Measurements from ENCODE around the gene RBMS2.

The RBMS2 gene

GRCh38 chr12:56591126-56591525, 69.5 kb downstream of the RBMS2 start:
- Histone ChIP-seq H3K36me3 (peaks cover 19% of the 10 kb centered on the region), H3K4me1 (ENCODE audit: control insufficient read depth in 1 of 2, insufficient read depth in 1 of 2, low read depth in 1 of 2, low read length in 1 of 2) (no peaks in the 10 kb centered on the region), H3K4me3 (ENCODE audit: low read depth in 1 of 2, low read length in 1 of 2) (no peak overlapping the region), H3K27ac (no peak overlapping the region), H3K9me3 (no peaks in the 10 kb centered on the region), H3K27me3 (no peaks in the 10 kb centered on the region)
- no peak for TF ChIP-seq CTCF (IDR thresholded peaks at IDR 0.05)

DNA sequence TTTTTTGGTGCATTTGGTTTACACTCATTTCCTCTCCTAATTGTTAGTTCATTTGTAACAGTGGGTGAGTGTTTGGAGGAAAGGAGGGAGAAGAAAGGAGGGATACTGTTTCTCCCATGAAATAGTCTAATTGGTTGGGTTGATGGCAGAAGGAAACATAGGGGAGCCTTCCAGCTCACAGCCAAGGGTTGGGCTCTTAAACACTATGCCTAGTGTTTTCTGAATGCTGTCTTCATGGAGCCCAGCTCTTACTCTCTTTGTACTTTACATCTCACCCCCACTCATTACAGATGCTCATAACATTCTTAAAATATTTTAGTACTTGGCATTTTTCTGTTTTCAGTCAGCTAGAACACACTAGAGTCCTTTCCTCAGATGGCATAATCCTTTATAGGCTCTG, 70.3 kb downstream of the RBMS2 start:
- Histone ChIP-seq H3K9me3 (no peaks in the 10 kb centered on the region), H3K27ac (no peak overlapping the region), H3K4me3 (ENCODE audit: low read depth in 1 of 2, low read length in 1 of 2) (no peak overlapping the region), H3K36me3 (peaks cover 28% of the 10 kb centered on the region), H3K27me3 (no peaks in the 10 kb centered on the region), H3K4me1 (ENCODE audit: control insufficient read depth in 1 of 2, insufficient read depth in 1 of 2, low read depth in 1 of 2, low read length in 1 of 2) (no peaks in the 10 kb centered on the region)
- TF ChIP-seq CTCF (IDR thresholded peaks at IDR 0.05) = no peak

DNA sequence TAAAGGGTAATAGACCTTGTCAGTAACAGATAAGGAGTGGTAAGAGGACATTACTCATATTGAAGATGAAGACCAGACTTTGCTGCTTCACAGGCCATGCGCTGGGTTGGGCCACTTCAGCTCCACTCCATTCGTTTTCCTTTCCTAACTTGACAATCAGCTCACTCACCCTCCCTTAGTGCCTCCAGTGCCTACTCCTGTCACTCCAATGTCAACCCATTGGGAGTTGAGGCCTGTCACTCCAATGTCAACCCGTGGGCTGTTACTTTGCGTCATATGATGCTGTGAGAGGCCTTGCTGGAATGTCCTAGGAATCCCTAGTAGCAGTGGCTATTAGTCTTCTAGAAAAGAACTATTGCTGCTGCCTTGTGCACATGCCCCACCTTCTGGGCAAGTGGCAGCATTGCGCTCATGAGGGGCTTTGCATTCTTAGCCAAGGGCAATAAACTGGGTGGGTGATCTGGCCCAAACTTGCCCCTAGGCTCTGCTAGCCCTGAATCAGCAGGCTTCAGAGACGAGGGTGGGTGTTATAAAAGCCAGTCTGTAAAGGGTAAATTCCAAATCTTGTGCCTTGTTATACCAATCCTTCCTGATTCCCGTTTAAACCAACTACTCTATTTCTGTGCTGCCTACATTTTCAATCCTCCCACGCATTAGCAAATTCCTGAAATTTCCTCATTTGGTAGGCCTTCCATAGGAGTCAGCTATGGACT, 72.4 kb downstream of the RBMS2 start:
- no peaks in the 10 kb centered on the region for H3K4me1 ChIP-seq (ENCODE audit: control insufficient read depth in 1 of 2, insufficient read depth in 1 of 2, low read depth in 1 of 2, low read length in 1 of 2)
- no peaks in the 10 kb centered on the region for H3K27me3 ChIP-seq
- H3K9me3 ChIP-seq = no peaks in the 10 kb centered on the region
- H3K27ac ChIP-seq = no peak overlapping the region
- no peak overlapping the region for H3K4me3 ChIP-seq (ENCODE audit: low read depth in 1 of 2, low read length in 1 of 2)
- H3K36me3 ChIP-seq = peaks cover 49% of the 10 kb centered on the region
- peak; percentile 53 for TF ChIP-seq CTCF (IDR thresholded peaks at IDR 0.05)

DNA sequence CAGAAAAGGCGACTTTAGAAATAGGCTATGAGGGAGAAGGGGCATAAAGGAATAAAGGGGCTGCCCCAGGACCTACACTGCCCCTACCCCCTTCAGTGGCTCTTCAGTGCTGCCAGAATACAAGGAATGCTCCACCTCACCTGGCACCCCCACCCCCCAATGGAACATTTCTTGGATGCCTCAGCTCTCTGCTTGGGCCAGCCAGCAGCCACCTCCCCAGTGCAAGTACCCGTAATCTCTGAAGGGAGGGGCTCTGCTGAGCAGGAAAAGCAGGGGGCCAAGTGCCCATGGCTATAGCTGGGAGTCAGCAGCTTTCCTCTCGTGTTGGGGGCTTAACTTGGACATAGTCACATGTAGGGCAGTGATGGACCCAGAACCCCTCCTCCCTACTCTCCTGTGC, 75.2 kb downstream of the RBMS2 start:
- no peak overlapping the region for H3K4me3 ChIP-seq (ENCODE audit: low read depth in 1 of 2, low read length in 1 of 2)
- peak overlapping the region; percentile 13 for H3K27ac ChIP-seq
- no peaks in the 10 kb centered on the region for H3K27me3 ChIP-seq
- TF ChIP-seq CTCF (IDR thresholded peaks at IDR 0.05) = no peak
- no peaks in the 10 kb centered on the region for H3K4me1 ChIP-seq (ENCODE audit: control insufficient read depth in 1 of 2, insufficient read depth in 1 of 2, low read depth in 1 of 2, low read length in 1 of 2)
- peaks cover 76% of the 10 kb centered on the region for H3K36me3 ChIP-seq
- no peaks in the 10 kb centered on the region for H3K9me3 ChIP-seq

DNA sequence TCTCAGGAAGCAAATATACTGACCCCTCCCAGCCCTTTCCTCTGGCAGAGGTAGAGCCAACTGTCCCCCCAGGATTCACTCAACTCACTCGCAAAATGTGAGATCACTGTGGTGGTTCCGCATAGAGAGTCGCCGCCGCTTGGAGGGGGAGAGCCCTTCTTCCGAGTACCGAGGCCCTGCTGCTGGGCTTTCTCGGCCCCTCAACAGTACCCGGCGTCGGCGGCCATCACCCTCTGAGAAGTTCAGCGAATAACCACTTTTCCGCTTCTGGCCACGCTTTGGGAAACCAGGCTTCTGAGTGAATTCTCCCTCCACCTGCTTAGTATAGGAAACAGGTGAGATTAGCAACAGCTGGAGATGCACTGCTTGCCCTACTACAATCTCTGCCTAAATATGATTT, 77.4 kb downstream of the RBMS2 start:
- Histone ChIP-seq H3K4me3 (ENCODE audit: low read depth in 1 of 2, low read length in 1 of 2) (no peak overlapping the region), H3K36me3 (peaks cover 93% of the 10 kb centered on the region), H3K27me3 (no peaks in the 10 kb centered on the region), H3K27ac (no peak overlapping the region), H3K9me3 (no peaks in the 10 kb centered on the region), H3K4me1 (ENCODE audit: control insufficient read depth in 1 of 2, insufficient read depth in 1 of 2, low read depth in 1 of 2, low read length in 1 of 2) (no peaks in the 10 kb centered on the region)
- TF ChIP-seq CTCF (IDR thresholded peaks at IDR 0.05) = no peak
